HG03064 (cell line): ENCODE results near the gene ERC2.

Experiments used
- ATAC-seq: cut with Tn5 transposase; IDR thresholded peaks from one replicate; pipeline ENCODE4 v1.9.1; 2021; ENCODE audit warnings: low read depth; ENCODE audit not compliant: unreplicated experiment

Gene ERC2

GRCh38 chr3:55902221-55902900 is 565.9 kb downstream of the ERC2 start:
- no peak for ATAC-seq

- ATAC-seq: no peak
Observed at GRCh38 chr3:55899887-55900286, 568.4 kb downstream of the ERC2 start.

- ATAC-seq: no peak
Observed at GRCh38 chr3:55897573-55898224, 570.6 kb downstream of the ERC2 start.

GRCh38 chr3:55895897-55896566 is 572.2 kb downstream of the ERC2 start:
- ATAC-seq: no peak

GRCh38 chr3:55894605-55895004 is 573.7 kb downstream of the ERC2 start:
- ATAC-seq: no peak

- no peak for ATAC-seq
Observed at GRCh38 chr3:55893045-55893664, 575.1 kb downstream of the ERC2 start.

- no peak for ATAC-seq
Observed at GRCh38 chr3:55891106-55891505, 577.2 kb downstream of the ERC2 start.

GRCh38 chr3:55888282-55888885 is 579.9 kb downstream of the ERC2 start:
- no peak for ATAC-seq

GRCh38 chr3:55885721-55886120 is 582.5 kb downstream of the ERC2 start:
- no peak for ATAC-seq

GRCh38 chr3:55884491-55885285 is 583.6 kb downstream of the ERC2 start:
- no peak for ATAC-seq

- ATAC-seq: no peak
Observed at GRCh38 chr3:55884066-55884465, 584.2 kb downstream of the ERC2 start.

- no peak for ATAC-seq
Observed at GRCh38 chr3:55882006-55882405, 586.3 kb downstream of the ERC2 start.

GRCh38 chr3:55880357-55880756 is 587.9 kb downstream of the ERC2 start:
- ATAC-seq: no peak

- ATAC-seq: no peak
Observed at GRCh38 chr3:55879901-55880331, 588.4 kb downstream of the ERC2 start.

GRCh38 chr3:55877703-55878102 is 590.6 kb downstream of the ERC2 start:
- ATAC-seq: no peak

- ATAC-seq: no peak
Observed at GRCh38 chr3:55876560-55876959, 591.7 kb downstream of the ERC2 start.

GRCh38 chr3:55875113-55875512 is 593.2 kb downstream of the ERC2 start:
- no peak for ATAC-seq

GRCh38 chr3:55873523-55874254 is 594.6 kb downstream of the ERC2 start:
- ATAC-seq: no peak

GRCh38 chr3:55870594-55870993 is 597.7 kb downstream of the ERC2 start:
- no peak for ATAC-seq
